Thoracic aorta (tissue), 2 donors: Measurements from ENCODE around the gene IL17C. TPM values are rescaled to one million over a fixed set of nuclear protein-coding genes. Genes with fewer than 3 reads are reported as not detected.

Experiments
- ATAC-seq: fragments of 150-250 bp; one replicate; pipeline ENCODE4 v1.8.0; 2017; ENCODE audit warnings: low read depth; ENCODE audit not compliant: insufficient number of reproducible peaks, low FRiP score
- DNase-seq: peaks from one replicate; pipeline ENCODE4 v3.0.0-alpha.2; 2020; ENCODE audit warnings: low spot score
- H3K27ac ChIP-seq, 2 donors: fragments of 200-600 bp; sonication (generic); 1 replicate in 1 of 2; 2 replicates in 1 of 2; pipeline ENCODE4 v1.5.1; 2016; ENCODE audit warnings: mild to moderate bottlenecking in 2 of 2, moderate library complexity in 2 of 2
- H3K27me3 ChIP-seq: fragments of 200-600 bp; sonication (generic); replicated peaks from 2 replicates; pipeline ENCODE4 v1.6.0; 2016; ENCODE audit warnings: mild to moderate bottlenecking; ENCODE audit not compliant: insufficient read depth
- H3K36me3 ChIP-seq: fragments of 200-600 bp; sonication (generic); one replicate; pipeline ENCODE4 v1.5.1; 2016
- H3K4me1 ChIP-seq, 2 donors: fragments of 200-600 bp; sonication (generic); 1 replicate in 1 of 2; 2 replicates in 1 of 2; pipeline versions ENCODE4 v1.5.1 to v1.6.0; 2016; ENCODE audit warnings: low read depth in 2 of 2, mild to moderate bottlenecking in 1 of 2; ENCODE audit not compliant: control insufficient read depth in 1 of 2
- H3K4me3 ChIP-seq: fragments of 200-600 bp; sonication (generic); 2 replicates; pipeline ENCODE4 v1.5.1; 2016; ENCODE audit warnings: mild to moderate bottlenecking
- H3K9me3 ChIP-seq: fragments of 200-600 bp; sonication (generic); 2 replicates; pipeline ENCODE4 v1.5.1; 2016
- CTCF ChIP-seq: fragments of 200-600 bp; sonication (generic); IDR thresholded peaks from one replicate; pipeline ENCODE4 v1.5.1; 2019; ENCODE audit warnings: antibody characterized with exemption
- total RNA-seq, 2 donors: library from RNA; depleted of rRNA; stranded (reverse); fragments of >200 nt; gene quantifications; one replicate each; pipeline versions ENCODE4 v1.1.0 to v1.2.3, GENCODE V29; 2016

The IL17C gene
- total RNA-seq, 2 donors from 2014 or later: 0.92 TPM; not detected in 1

- Histone ChIP-seq H3K9me3 (no peaks in the 10 kb centered on the region), H3K36me3 (peaks cover 18% of the 10 kb centered on the region), H3K4me1 (peaks cover 2 to 13% of the 10 kb centered on the region in 2 donors), H3K27ac (peak overlapping the region in 1 of 2 donors; percentile 11), H3K4me3 (no peak overlapping the region), H3K27me3 (no peaks in the 10 kb centered on the region)
- DNase-seq (no peak), ATAC-seq (no peak)
- no peak for TF ChIP-seq CTCF
Observed at GRCh38 chr16:88614818-88615580, 23.4 kb upstream of the IL17C start.

GRCh38 chr16:88616320-88616719 lies 22.1 kb upstream of the IL17C start:
- Histone ChIP-seq H3K4me1 (peaks cover 2 to 13% of the 10 kb centered on the region in 2 donors), H3K27me3 (no peaks in the 10 kb centered on the region), H3K4me3 (no peak overlapping the region), H3K27ac (no peak overlapping the region), H3K9me3 (no peaks in the 10 kb centered on the region), H3K36me3 (peaks cover 8% of the 10 kb centered on the region)
- ATAC-seq: no peak
- DNase-seq: no peak
- TF ChIP-seq CTCF: no peak

- Histone ChIP-seq H3K27ac (no peak overlapping the region), H3K27me3 (no peaks in the 10 kb centered on the region), H3K4me1 (peaks cover 2 to 13% of the 10 kb centered on the region in 2 donors), H3K36me3 (peaks cover 8% of the 10 kb centered on the region), H3K9me3 (no peaks in the 10 kb centered on the region), H3K4me3 (no peak overlapping the region)
- no peak for TF ChIP-seq CTCF
- ATAC-seq: no peak
- DNase-seq: no peak
Observed at GRCh38 chr16:88616736-88617135, 21.6 kb upstream of the IL17C start.

- Histone ChIP-seq H3K27me3 (no peaks in the 10 kb centered on the region), H3K4me3 (no peak overlapping the region), H3K36me3 (peaks cover 13% of the 10 kb centered on the region), H3K9me3 (no peaks in the 10 kb centered on the region), H3K4me1 (peaks cover 2 to 13% of the 10 kb centered on the region in 2 donors), H3K27ac (no peak overlapping the region)
- ATAC-seq (no peak), DNase-seq (no peak)
- no peak for TF ChIP-seq CTCF
Observed at GRCh38 chr16:88617268-88618031, 20.9 kb upstream of the IL17C start.

GRCh38 chr16:88618182-88618955 lies 20.0 kb upstream of the IL17C start:
- no peak for TF ChIP-seq CTCF
- Histone ChIP-seq H3K4me3 (no peak overlapping the region), H3K9me3 (no peaks in the 10 kb centered on the region), H3K4me1 (peaks cover 2 to 13% of the 10 kb centered on the region in 2 donors), H3K27ac (no peak overlapping the region), H3K36me3 (peaks cover 22% of the 10 kb centered on the region), H3K27me3 (no peaks in the 10 kb centered on the region)
- ATAC-seq (no peak), DNase-seq (no peak)
